HepG2 (cell line): Measurements from ENCODE around the gene SLC25A10. TPM values are rescaled to one million over a fixed set of nuclear protein-coding genes. Genes with fewer than 3 reads are reported as not detected.

Experiments
- ATAC-seq: fragments of 200-7000 bp; cut with Tn5 transposase; 3 replicates; pipeline ENCODE4 v1.9.1; 2020; ENCODE audit warnings: mild to moderate bottlenecking, moderate library complexity
- BruUV-seq: library from RNA; stranded (reverse); fragments of 400-500 nt; replicated peaks from 2 replicates; lab custom pipeline; 2021; lab: Mats Ljungman, UMichigan
- CTCF ChIA-PET: fragments of 300-600 bp; formaldehyde crosslinking; extraction: SDS; loops from one replicate; lab custom pipeline; 2021; ENCODE audit warnings: low total read pairs, inconsistent platforms, low intra/inter-chr PET ratio; lab: Yijun Ruan, JAX
- POLR2A ChIA-PET: fragments of 350-600 bp; sonication (Branson Sonifier 250); formaldehyde crosslinking; loops from one replicate; lab custom pipeline; 2020; ENCODE audit warnings: antibody characterized with exemption, inconsistent platforms; lab: Yijun Ruan, JAX
- DNase-seq: peaks from one replicate; pipeline ENCODE4 v3.0.0-alpha.2; 2015; ENCODE audit warnings: low spot score
- FAIRE-seq: peaks from 3 replicates; lab custom pipeline; 2011; peaks lifted over from hg19 to GRCh38; lab: Jason Lieb, UNC
- H2AFZ ChIP-seq: one replicate; pipeline ENCODE4 v1.6.1; 2011; ENCODE audit warnings: low read length, inconsistent platforms
- H3K27ac ChIP-seq: fragments of 300-600 bp; 3 replicates; pipeline ENCODE4 v1.8.0; 2011; ENCODE audit warnings: mixed run types, mild to moderate bottlenecking, mixed read lengths, low read length, inconsistent platforms; ENCODE audit not compliant: insufficient read depth; ENCODE audit errors: extremely low read length
- H3K27me3 ChIP-seq, 2 experiments: fragments of 200-600 bp in 1 of 2; 2 replicates in 1 of 2; 3 replicates in 1 of 2; pipeline versions ENCODE4 v1.6.0 to v1.8.0; 2011; ENCODE audit warnings: low read length in 2 of 2, mild to moderate bottlenecking in 2 of 2, moderate library complexity in 2 of 2, inconsistent platforms in 1 of 2; ENCODE audit not compliant: insufficient read depth in 2 of 2, control insufficient read depth in 1 of 2
- H3K36me3 ChIP-seq, 2 experiments: fragments of 200-600 bp in 1 of 2; replicated peaks in 1 of 2; 2 replicates in 1 of 2; 3 replicates in 1 of 2; pipeline versions ENCODE4 v1.5.1 to v1.8.0; 2011; ENCODE audit warnings: low read length in 2 of 2, inconsistent platforms in 1 of 2; ENCODE audit not compliant: insufficient read depth in 2 of 2, control insufficient read depth in 1 of 2
- H3K4me1 ChIP-seq: 2 replicates; pipeline ENCODE4 v1.5.1; 2012; ENCODE audit warnings: low read length, inconsistent platforms; ENCODE audit not compliant: insufficient read depth
- H3K4me2 ChIP-seq: 2 replicates; pipeline ENCODE4 v1.6.0; 2011; ENCODE audit warnings: low read depth, low read length, inconsistent platforms
- H3K4me3 ChIP-seq, 3 experiments: fragments of 200-600 bp in 1 of 3; sonication (generic), shearing (Covaris generic) in 1 of 3; replicated peaks in 1 of 3; 2 replicates each; pipeline ENCODE4 v1.5.1; 2011 to 2016; ENCODE audit warnings: low read length in 3 of 3, inconsistent platforms in 2 of 3, low read depth in 2 of 3, mild to moderate bottlenecking in 2 of 3, control low read depth in 1 of 3, mixed read lengths in 1 of 3; ENCODE audit not compliant: insufficient read depth in 1 of 3
- H3K79me2 ChIP-seq: one replicate; pipeline ENCODE4 v1.6.1; 2011; ENCODE audit warnings: low read length, inconsistent platforms; ENCODE audit not compliant: insufficient read depth
- H3K9ac ChIP-seq: 2 replicates; pipeline ENCODE4 v1.6.0; 2011; ENCODE audit warnings: mild to moderate bottlenecking, low read depth, low read length, inconsistent platforms; ENCODE audit not compliant: insufficient read depth
- H3K9me3 ChIP-seq: 2 replicates; pipeline ENCODE4 v1.5.1; 2012; ENCODE audit warnings: mild to moderate bottlenecking, low read length
- H4K20me1 ChIP-seq: 2 replicates; pipeline ENCODE4 v1.6.0; 2011; ENCODE audit warnings: inconsistent platforms, mild to moderate bottlenecking, low read length, moderate library complexity; ENCODE audit not compliant: insufficient read depth
- FUBP1 ChIP-seq: sonication (generic); formaldehyde crosslinking; IDR thresholded peaks from 2 replicates; pipeline ENCODE4 v1.5.1; 2020; ENCODE audit warnings: missing genetic modification reagents, mild to moderate bottlenecking, borderline replicate concordance
- GPBP1L1 ChIP-seq: sonication (generic); formaldehyde crosslinking; IDR thresholded peaks from 2 replicates; pipeline ENCODE4 v1.5.0; 2020; ENCODE audit warnings: mild to moderate bottlenecking, missing genetic modification reagents
- HMG20B ChIP-seq: conservative IDR thresholded peaks from 2 replicates; pipeline ENCODE4 v1.6.1; 2016; ENCODE audit warnings: missing genetic modification reagents, missing compliant biosample characterization
- KDM4B ChIP-seq: sonication (generic); formaldehyde crosslinking; IDR thresholded peaks from 2 replicates; pipeline ENCODE4 v1.4.0; 2020; ENCODE audit warnings: missing genetic modification reagents
- KLF12 ChIP-seq: sonication (generic); formaldehyde crosslinking; IDR thresholded peaks from 2 replicates; pipeline ENCODE4 v1.4.0; 2020; ENCODE audit warnings: missing genetic modification reagents, borderline replicate concordance
- LRRFIP1 ChIP-seq: sonication (generic); formaldehyde crosslinking; conservative IDR thresholded peaks from 2 replicates; pipeline ENCODE4 v1.4.0; 2020; ENCODE audit warnings: missing genetic modification reagents
- MED8 ChIP-seq: sonication (generic); formaldehyde crosslinking; IDR thresholded peaks from 2 replicates; pipeline ENCODE4 v1.8.1; 2023; ENCODE audit warnings: mild to moderate bottlenecking, missing genetic modification reagents; ENCODE audit not compliant: insufficient replicate concordance
- SP1 ChIP-seq, 2 experiments: fragments of 450-650 bp in 1 of 2; sonication (generic) in 1 of 2; formaldehyde crosslinking in 1 of 2; IDR thresholded peaks; 2 replicates each; pipeline versions ENCODE4 v1.4.0 to v1.6.1; 2016 to 2020; ENCODE audit warnings: missing genetic modification reagents in 1 of 2
- SRY ChIP-seq: sonication (generic); formaldehyde crosslinking; IDR thresholded peaks from 2 replicates; pipeline ENCODE4 v1.8.0; 2022; ENCODE audit warnings: mild to moderate bottlenecking, missing genetic modification reagents
- TFDP1 ChIP-seq: IDR thresholded peaks from 2 replicates; pipeline ENCODE4 v1.6.1; 2016; ENCODE audit warnings: missing compliant biosample characterization, missing genetic modification reagents, borderline replicate concordance
- ZNF354B ChIP-seq: sonication (generic); formaldehyde crosslinking; IDR thresholded peaks from 2 replicates; pipeline ENCODE4 v1.8.0; 2022; ENCODE audit warnings: mild to moderate bottlenecking, missing genetic modification reagents
- ZNF781 ChIP-seq: sonication (generic); formaldehyde crosslinking; IDR thresholded peaks from 2 replicates; pipeline ENCODE4 v1.5.1; 2020; ENCODE audit warnings: borderline replicate concordance, mild to moderate bottlenecking, missing genetic modification reagents; ENCODE audit errors: not compliant biosample characterization
- ZUFSP ChIP-seq: sonication (generic); formaldehyde crosslinking; IDR thresholded peaks from 2 replicates; pipeline ENCODE4 v1.9.0; 2021; ENCODE audit warnings: missing genetic modification reagents, mild to moderate bottlenecking, borderline replicate concordance
- WGBS: methylation state at CpG from one replicate; pipeline ENCODE4 v1.1.6; 2017; ENCODE audit warnings: low lambda C conversion rate; 5-methylcytosine and 5-hydroxymethylcytosine counted together
- in situ Hi-C: cut with HindIII; loops from 2 replicates; pipeline ENCODE4 v1.10.0; 2017; ENCODE audit warnings: low pct_unique_long_range_greater_than_20kb; ENCODE audit not compliant: extremely low pct_ligation_motif_present
- intact Hi-C: fragments of 100-400 bp; cut with micrococcal nuclease; formaldehyde crosslinking; loops from one replicate; pipeline ENCODE4 v1.10.0; 2022; ENCODE audit not compliant: unreplicated experiment
- polyA plus RNA-seq, 8 experiments: library from polyadenylated mRNA; depleted of rRNA in 3 of 8; stranded (reverse) in 7 of 8; unstranded in 1 of 8; fragments of >200 nt; fragmentation: Illumina TruSeq in 4 of 8; extraction: Trizol in 4 of 8; gene quantifications; 2 replicates each; pipeline versions ENCODE4 v1.2.1 to v1.2.3, GENCODE V29; 2011 to 2016; ENCODE audit warnings: low read depth in 4 of 8, missing spikeins in 1 of 8, mixed read lengths in 1 of 8; ENCODE audit not compliant: insufficient read depth in 1 of 8
- total RNA-seq, 5 experiments: library from RNA; depleted of rRNA; stranded (reverse); fragments of >200 nt; fragmentation: Illumina TruSeq; extraction: Trizol; gene quantifications; 2 replicates each; pipeline ENCODE4 v1.2.3, GENCODE V29; 2016; ENCODE audit warnings: low read depth in 1 of 5

SLC25A10 gene
- total and polyA plus RNA-seq, 2 of the 13 experiments (the other 11 are each of a cell fraction or from before 2014, with no cell fraction given): 46.5 to 140 TPM

- no TSS peak for BruUV-seq
- TF ChIP-seq SRY (CRISPR knock-in tag) (no peak), ZUFSP (no peak), FUBP1 (CRISPR knock-in tag) (no peak), GPBP1L1 (CRISPR knock-in tag) (no peak), KDM4B (CRISPR knock-in tag) (no peak), MED8 (CRISPR knock-in tag) (no peak), HMG20B (CRISPR knock-in tag) (no peak), KLF12 (CRISPR knock-in tag) (no peak), ZNF781 (no peak), SP1 (IDR thresholded peaks at IDR 0.05) (no peak), SP1 (CRISPR knock-in tag; IDR thresholded peaks at IDR 0.05) (no peak), LRRFIP1 (CRISPR knock-in tag) (no peak), ZNF354B (CRISPR knock-in tag) (no peak), TFDP1 (CRISPR knock-in tag) (no peak)
Measured at GRCh38 chr17:81672954-81673353, 39.1 kb upstream of the SLC25A10 start.

More at GRCh38 chr17:81672954-81673353, 39.1 kb upstream of the SLC25A10 start:
- Histone ChIP-seq H4K20me1 (no peaks in the 10 kb centered on the region), H3K79me2 (peaks cover 8% of the 10 kb centered on the region), H3K27me3 (no peaks in the 10 kb centered on the region), H3K4me2 (no peak overlapping the region), H3K36me3 (peaks cover 33 to 55% of the 10 kb centered on the region in 2 experiments), H3K27ac (no peak overlapping the region), H3K4me3 (no peak overlapping the region), H3K9ac (no peak overlapping the region), H3K9me3 (no peaks in the 10 kb centered on the region), H2AFZ (no peak overlapping the region), H3K4me1 (peaks cover 14% of the 10 kb centered on the region)
- intact Hi-C loops (no loop called here), in situ Hi-C loops (no loop called here)
- 98% methylated on average over 16 of the region's 16 CpGs for WGBS
- ChIA-PET POLR2A (interaction anchor here (2.1 to 3.9 kb wide), 2 partner anchors 10 to 30 kb away, joined by 8 to 26 read pairs; partner anchors contain the start of genes ARL16, HGS and MRPL12), CTCF (no interaction called here)
- ATAC-seq (no peak; the same call in 2 of the 3 replicates), DNase-seq (no peak), FAIRE-seq (no peak)
